ENCODE data around the gene CA12. TPM values are rescaled to one million over a fixed set of nuclear protein-coding genes. Genes with fewer than 3 reads are reported as not detected.

Gene CA12
- total and polyA plus RNA-seq, 10 of the 15 experiments (the other 5 are each of a cell fraction or from before 2014, with no cell fraction given): 0.03 to 0.10 TPM; not detected in 8

- Histone ChIP-seq H3K9ac (ENCODE audit: control insufficient read depth, insufficient read depth, low read length) (no peak overlapping the region), H3K79me2 (ENCODE audit: control insufficient read depth, insufficient read depth, low read length) (no peaks in the 10 kb centered on the region), H3K4me3 (no peak overlapping the region), H3K27me3 (replicated peaks in 1 of 2; ENCODE audit: control insufficient read depth in 2 of 2, insufficient read depth in 2 of 2, low read length in 1 of 2) (no peaks in the 10 kb centered on the region), H3K4me2 (ENCODE audit: control insufficient read depth, insufficient read depth) (no peak overlapping the region), H4K20me1 (ENCODE audit: control insufficient read depth, insufficient read depth) (no peaks in the 10 kb centered on the region), H3K27ac (ENCODE audit: control insufficient read depth, insufficient read depth) (no peak overlapping the region), H3K4me1 (ENCODE audit: control insufficient read depth, insufficient read depth, low read length) (no peaks in the 10 kb centered on the region), H3K9me3 (replicated peaks; ENCODE audit: control insufficient read depth, insufficient read depth, low read length) (no peaks in the 10 kb centered on the region), H2AFZ (ENCODE audit: control insufficient read depth, low read depth, low read length) (no peak overlapping the region), H3K36me3 (ENCODE audit: control insufficient read depth in 2 of 2, insufficient read depth in 2 of 2, low read length in 1 of 2) (peaks cover 0 to 3% of the 10 kb centered on the region in 2 experiments; a peak in 1 of 4 replicates)
- BruUV-seq (replicated peaks): no TSS peak
- ATAC-seq (no peak), DNase-seq (ENCODE audit: low read depth, low spot score) (no peak), FAIRE-seq (no peak)
- TF ChIP-seq ESRRA (IDR thresholded peaks at IDR 0.05; ENCODE audit: low read length): no peak
- no peak for TF ChIP-seq BCL3 (IDR thresholded peaks at IDR 0.05; ENCODE audit: borderline replicate concordance, insufficient read depth, low read depth, low read length, poor library complexity, severe bottlenecking)
- no peak for TF ChIP-seq E2F8 (IDR thresholded peaks at IDR 0.05; ENCODE audit: low read depth, partially characterized antibody)
- RAD21 ChIA-PET (ENCODE audit: unreplicated experiment): interaction anchor here (0.6 kb wide), 1 partner anchor 144 kb away, joined by 4 read pairs; no protein-coding TSS in a partner anchor
- POLR2A ChIA-PET: no interaction called here
- in situ Hi-C loops (cut with MboI): no loop called here
- SMC1A ChIA-PET (ENCODE audit: uncharacterized antibody, unreplicated experiment): interaction anchor here (1.1 to 1.7 kb wide), 2 partner anchors 16 to 83 kb away, joined by 3 to 5 read pairs; no protein-coding TSS in a partner anchor
- WGBS (ENCODE audit: insufficient coverage, insufficient replicate concordance, low lambda C conversion rate, missing lambda C conversion rate): 86% methylated on average over 5 of the region's 5 CpGs
- intact Hi-C loops (cut with micrococcal nuclease; ENCODE audit: unreplicated experiment): no loop called here
- CTCF ChIA-PET: interaction anchor here (1.7 kb wide), 1 partner anchor 98 kb away, joined by 3 read pairs; no protein-coding TSS in a partner anchor
These were observed 75.1 kb downstream of the CA12 start for GRCh38 chr15:63306492-63307073.
